ENCODE results near the gene RFPL1.

RFPL1 gene

DNA sequence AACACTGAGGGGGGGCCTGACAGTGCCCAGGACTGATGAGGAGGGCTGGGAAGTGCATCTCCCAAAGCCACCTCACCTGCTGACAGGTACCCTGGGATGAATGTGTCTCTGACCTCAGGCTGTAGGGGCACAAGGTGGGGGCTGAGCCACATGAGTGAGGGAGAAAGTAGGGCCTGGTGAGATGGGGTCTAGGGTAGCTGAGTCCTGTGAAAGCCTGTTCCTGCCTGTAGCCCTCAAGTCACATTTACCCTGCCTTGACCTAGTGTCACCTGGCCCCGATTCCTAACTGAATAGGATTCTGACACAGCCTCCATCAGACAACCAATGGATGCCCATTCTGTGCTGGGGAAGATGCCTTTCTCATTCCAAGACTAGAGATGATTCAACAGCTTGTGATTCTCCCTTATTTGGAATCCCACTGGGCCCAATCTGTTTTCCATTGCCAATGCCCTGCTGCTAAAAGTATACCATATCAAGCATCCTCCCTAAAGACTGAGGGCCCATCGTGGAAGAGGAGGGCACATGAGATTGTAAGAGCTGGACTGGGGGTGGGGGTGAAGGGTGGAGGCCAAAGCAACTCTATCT, 11.1 kb upstream of the RFPL1 start:
- no peak overlapping the region for H3K27ac ChIP-seq (ENCODE audit: low read depth, low read length)
- no peaks in the 10 kb centered on the region for H3F3A ChIP-seq (ENCODE audit: insufficient read depth)
- no peaks in the 10 kb centered on the region for H3K27me3 ChIP-seq (ENCODE audit: low read length)
- H3K79me2 ChIP-seq (ENCODE audit: insufficient read depth, low read length): no peaks in the 10 kb centered on the region
- no peak overlapping the region for H3K9ac ChIP-seq (ENCODE audit: low read length)
- TF ChIP-seq EZH2phosphoT487 (conservative IDR thresholded peaks at IDR 0.05; ENCODE audit: low read length): no peak
- TF ChIP-seq, protein P1, sequence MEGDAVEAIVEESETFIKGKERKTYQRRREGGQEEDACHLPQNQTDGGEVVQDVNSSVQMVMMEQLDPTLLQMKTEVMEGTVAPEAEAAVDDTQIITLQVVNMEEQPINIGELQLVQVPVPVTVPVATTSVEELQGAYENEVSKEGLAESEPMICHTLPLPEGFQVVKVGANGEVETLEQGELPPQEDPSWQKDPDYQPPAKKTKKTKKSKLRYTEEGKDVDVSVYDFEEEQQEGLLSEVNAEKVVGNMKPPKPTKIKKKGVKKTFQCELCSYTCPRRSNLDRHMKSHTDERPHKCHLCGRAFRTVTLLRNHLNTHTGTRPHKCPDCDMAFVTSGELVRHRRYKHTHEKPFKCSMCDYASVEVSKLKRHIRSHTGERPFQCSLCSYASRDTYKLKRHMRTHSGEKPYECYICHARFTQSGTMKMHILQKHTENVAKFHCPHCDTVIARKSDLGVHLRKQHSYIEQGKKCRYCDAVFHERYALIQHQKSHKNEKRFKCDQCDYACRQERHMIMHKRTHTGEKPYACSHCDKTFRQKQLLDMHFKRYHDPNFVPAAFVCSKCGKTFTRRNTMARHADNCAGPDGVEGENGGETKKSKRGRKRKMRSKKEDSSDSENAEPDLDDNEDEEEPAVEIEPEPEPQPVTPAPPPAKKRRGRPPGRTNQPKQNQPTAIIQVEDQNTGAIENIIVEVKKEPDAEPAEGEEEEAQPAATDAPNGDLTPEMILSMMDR (IDR thresholded peaks at IDR 0.05; ENCODE audit: insufficient read depth, low read length, poor library complexity, severe bottlenecking): no peak
- H3K4me3 ChIP-seq (ENCODE audit: insufficient read depth, low read length, poor library complexity, severe bottlenecking): no peak overlapping the region
- H3K36me3 ChIP-seq (ENCODE audit: low read length): no peaks in the 10 kb centered on the region
- H2AFZ ChIP-seq (ENCODE audit: low read depth, low read length, severe bottlenecking): no peak overlapping the region
- H3K4me2 ChIP-seq (ENCODE audit: low read depth, low read length, poor library complexity, severe bottlenecking): no peak overlapping the region
- H4K20me1 ChIP-seq (ENCODE audit: low read depth, low read length): no peaks in the 10 kb centered on the region
- no peaks in the 10 kb centered on the region for H3K9me2 ChIP-seq (replicated peaks; ENCODE audit: insufficient read depth, low read length)
- H3K9me3 ChIP-seq (ENCODE audit: insufficient read depth, low read length): no peaks in the 10 kb centered on the region

GRCh38 chr22:29431986-29432385, 6.4 kb upstream of the RFPL1 start:
- H3K4me2 ChIP-seq (ENCODE audit: low read depth, low read length, poor library complexity, severe bottlenecking): no peak overlapping the region
- no peak overlapping the region for H3K4me3 ChIP-seq (ENCODE audit: insufficient read depth, low read length, poor library complexity, severe bottlenecking)
- H3K79me2 ChIP-seq (ENCODE audit: insufficient read depth, low read length): no peaks in the 10 kb centered on the region
- H4K20me1 ChIP-seq (ENCODE audit: low read depth, low read length): no peaks in the 10 kb centered on the region
- H3K9me3 ChIP-seq (ENCODE audit: insufficient read depth, low read length): no peaks in the 10 kb centered on the region
- H3K27me3 ChIP-seq (ENCODE audit: low read length): no peaks in the 10 kb centered on the region
- TF ChIP-seq, protein P1 (IDR thresholded peaks at IDR 0.05; ENCODE audit: insufficient read depth, low read length, poor library complexity, severe bottlenecking): no peak
- TF ChIP-seq EZH2phosphoT487 (conservative IDR thresholded peaks at IDR 0.05; ENCODE audit: low read length): no peak
- H3K36me3 ChIP-seq (ENCODE audit: low read length): no peaks in the 10 kb centered on the region
- H3K27ac ChIP-seq (ENCODE audit: low read depth, low read length): no peak overlapping the region
- H3F3A ChIP-seq (ENCODE audit: insufficient read depth): no peaks in the 10 kb centered on the region
- no peak overlapping the region for H3K9ac ChIP-seq (ENCODE audit: low read length)
- no peak overlapping the region for H2AFZ ChIP-seq (ENCODE audit: low read depth, low read length, severe bottlenecking)
- no peaks in the 10 kb centered on the region for H3K9me2 ChIP-seq (replicated peaks; ENCODE audit: insufficient read depth, low read length)

- H3K79me2 ChIP-seq (ENCODE audit: insufficient read depth, low read length): no peaks in the 10 kb centered on the region
- H3F3A ChIP-seq (ENCODE audit: insufficient read depth): no peaks in the 10 kb centered on the region
- TF ChIP-seq, protein P1 (IDR thresholded peaks at IDR 0.05; ENCODE audit: insufficient read depth, low read length, poor library complexity, severe bottlenecking): no peak
- TF ChIP-seq EZH2phosphoT487 (conservative IDR thresholded peaks at IDR 0.05; ENCODE audit: low read length): no peak
- no peaks in the 10 kb centered on the region for H4K20me1 ChIP-seq (ENCODE audit: low read depth, low read length)
- H2AFZ ChIP-seq (ENCODE audit: low read depth, low read length, severe bottlenecking): no peak overlapping the region
- no peaks in the 10 kb centered on the region for H3K27me3 ChIP-seq (ENCODE audit: low read length)
- H3K4me3 ChIP-seq (ENCODE audit: insufficient read depth, low read length, poor library complexity, severe bottlenecking): no peak overlapping the region
- no peak overlapping the region for H3K27ac ChIP-seq (ENCODE audit: low read depth, low read length)
- no peak overlapping the region for H3K9ac ChIP-seq (ENCODE audit: low read length)
- no peaks in the 10 kb centered on the region for H3K9me3 ChIP-seq (ENCODE audit: insufficient read depth, low read length)
- no peaks in the 10 kb centered on the region for H3K36me3 ChIP-seq (ENCODE audit: low read length)
- no peaks in the 10 kb centered on the region for H3K9me2 ChIP-seq (replicated peaks; ENCODE audit: insufficient read depth, low read length)
- no peak overlapping the region for H3K4me2 ChIP-seq (ENCODE audit: low read depth, low read length, poor library complexity, severe bottlenecking)
Observed at GRCh38 chr22:29433856-29434255, 4.5 kb upstream of the RFPL1 start.
